ENCODE measurements around the gene GEMIN7.
"Not testable (repeated sequence)": the region's sequence is repeated elsewhere in the genome, so short reads cannot be mapped to it uniquely, and the experiment has no call there.

GEMIN7 gene

GRCh38 chr19:45102481-45102880 is 23.4 kb downstream of the GEMIN7 start:
- in situ Hi-C loops (cut with MboI; ENCODE audit: low sequenced_read_pairs) = no loop called here

- in situ Hi-C loops (cut with MboI; ENCODE audit: low sequenced_read_pairs) = no loop called here
Observed at GRCh38 chr19:45103156-45103507, 24.1 kb downstream of the GEMIN7 start.

- in situ Hi-C loops (cut with MboI; ENCODE audit: low sequenced_read_pairs) = no loop called here
Observed at GRCh38 chr19:45103508-45104319, 24.7 kb downstream of the GEMIN7 start.

- in situ Hi-C loops (cut with MboI; ENCODE audit: low sequenced_read_pairs) = no loop called here
Observed at GRCh38 chr19:45104658-45105349, 25.7 kb downstream of the GEMIN7 start.

- in situ Hi-C loops (cut with MboI; ENCODE audit: low sequenced_read_pairs) = not testable (repeated sequence)
Observed at GRCh38 chr19:45106363-45106762, 27.3 kb downstream of the GEMIN7 start.

- in situ Hi-C loops (cut with MboI; ENCODE audit: low sequenced_read_pairs) = no loop called here
Observed at GRCh38 chr19:45107621-45108150, 28.6 kb downstream of the GEMIN7 start.

GRCh38 chr19:45110851-45111266 is 31.8 kb downstream of the GEMIN7 start:
- in situ Hi-C loops (cut with MboI; ENCODE audit: low sequenced_read_pairs) = no loop called here

GRCh38 chr19:45112111-45112827 is 33.2 kb downstream of the GEMIN7 start:
- in situ Hi-C loops (cut with MboI; ENCODE audit: low sequenced_read_pairs) = no loop called here

GRCh38 chr19:45113628-45114027 is 34.6 kb downstream of the GEMIN7 start:
- in situ Hi-C loops (cut with MboI; ENCODE audit: low sequenced_read_pairs) = no loop called here

- in situ Hi-C loops (cut with MboI; ENCODE audit: low sequenced_read_pairs) = no loop called here
Observed at GRCh38 chr19:45114116-45114515, 35.1 kb downstream of the GEMIN7 start.

GRCh38 chr19:45115809-45116615 is 37.0 kb downstream of the GEMIN7 start:
- in situ Hi-C loops (cut with MboI; ENCODE audit: low sequenced_read_pairs) = no loop called here

GRCh38 chr19:45117167-45117594 is 38.1 kb downstream of the GEMIN7 start:
- in situ Hi-C loops (cut with MboI; ENCODE audit: low sequenced_read_pairs) = no loop called here

- in situ Hi-C loops (cut with MboI; ENCODE audit: low sequenced_read_pairs) = no loop called here
Observed at GRCh38 chr19:45117671-45118070, 38.6 kb downstream of the GEMIN7 start.

- in situ Hi-C loops (cut with MboI; ENCODE audit: low sequenced_read_pairs) = no loop called here
Observed at GRCh38 chr19:45118106-45118505, 39.0 kb downstream of the GEMIN7 start.

GRCh38 chr19:45118591-45119355 is 39.7 kb downstream of the GEMIN7 start:
- in situ Hi-C loops (cut with MboI; ENCODE audit: low sequenced_read_pairs) = not testable (repeated sequence)

- in situ Hi-C loops (cut with MboI; ENCODE audit: low sequenced_read_pairs) = no loop called here
Observed at GRCh38 chr19:45119582-45119981, 40.5 kb downstream of the GEMIN7 start.

GRCh38 chr19:45121827-45122345 is 42.8 kb downstream of the GEMIN7 start:
- in situ Hi-C loops (cut with MboI; ENCODE audit: low sequenced_read_pairs) = no loop called here

- in situ Hi-C loops (cut with MboI; ENCODE audit: low sequenced_read_pairs) = no loop called here
Observed at GRCh38 chr19:45122832-45123231, 43.8 kb downstream of the GEMIN7 start.

- in situ Hi-C loops (cut with MboI; ENCODE audit: low sequenced_read_pairs) = no loop called here
Observed at GRCh38 chr19:45123440-45123850, 44.4 kb downstream of the GEMIN7 start.

GRCh38 chr19:45124021-45124420 is 45.0 kb downstream of the GEMIN7 start:
- in situ Hi-C loops (cut with MboI; ENCODE audit: low sequenced_read_pairs) = no loop called here
